Measurements from ENCODE around the gene TRIM77.
"Not testable (repeated sequence)": the region's sequence is repeated elsewhere in the genome, so short reads cannot be mapped to it uniquely, and the experiment has no call there.

The TRIM77 gene

DNA sequence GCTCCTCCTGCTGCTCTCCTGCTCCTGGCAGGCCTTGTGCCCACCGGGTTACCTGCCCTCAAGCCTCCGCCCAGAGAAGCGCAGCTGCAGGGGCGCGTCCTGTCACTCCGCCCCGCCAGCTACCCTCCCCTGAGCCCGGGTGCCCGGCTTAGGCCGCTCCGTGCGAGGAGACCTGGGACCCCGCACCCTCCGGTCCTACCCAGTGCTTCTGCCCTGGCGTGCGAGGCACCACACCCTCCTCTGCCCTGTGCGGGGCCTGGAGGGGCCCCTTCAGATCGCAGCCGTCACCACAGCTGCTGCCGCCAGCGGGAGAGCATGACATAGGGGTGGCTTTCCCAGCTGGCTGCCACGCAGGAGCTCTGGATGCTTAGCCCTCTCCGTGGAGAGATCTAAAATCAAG lies 20.1 kb downstream of the TRIM77 start:
- not testable (repeated sequence) for H3K27me3 ChIP-seq (ENCODE audit: insufficient read depth, low read length); H3K4me3 ChIP-seq (ENCODE audit: low read depth, low read length); H3K27ac ChIP-seq (ENCODE audit: low read depth, low read length); H3K36me3 ChIP-seq (ENCODE audit: insufficient read depth, low read length); H2AFZ ChIP-seq (ENCODE audit: low read length, unreplicated experiment); H3K79me2 ChIP-seq (ENCODE audit: control insufficient read depth, insufficient read depth, low read length, unreplicated experiment); H3K4me1 ChIP-seq (ENCODE audit: control insufficient read depth, insufficient read depth, low read length, unreplicated experiment)

DNA sequence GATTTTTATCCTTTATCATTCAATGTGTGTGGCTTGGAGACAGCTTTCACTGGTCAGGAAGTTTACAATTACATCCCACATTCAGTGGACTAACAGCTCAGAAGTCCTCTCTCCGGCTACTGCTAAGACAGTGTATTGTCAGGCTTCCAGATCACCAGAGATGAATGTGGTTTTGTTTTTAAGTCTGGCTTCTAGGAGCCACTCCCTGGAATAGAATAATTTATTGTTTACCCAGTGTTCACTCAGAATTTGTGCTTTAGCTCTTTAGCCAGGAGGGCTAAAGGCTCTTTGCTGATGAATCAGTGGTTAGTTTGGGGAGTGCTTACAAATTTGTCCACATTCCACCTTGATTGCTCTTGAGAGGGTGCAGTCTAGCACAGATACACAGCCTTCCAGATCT lies 26.5 kb downstream of the TRIM77 start:
- no peaks in the 10 kb centered on the region for H3K79me2 ChIP-seq (ENCODE audit: control insufficient read depth, insufficient read depth, low read length, unreplicated experiment)
- no peak overlapping the region for H3K27ac ChIP-seq (ENCODE audit: low read depth, low read length)
- H2AFZ ChIP-seq (ENCODE audit: low read length, unreplicated experiment): no peak overlapping the region
- no peak overlapping the region for H3K4me3 ChIP-seq (ENCODE audit: low read depth, low read length)
- H3K4me1 ChIP-seq (ENCODE audit: control insufficient read depth, insufficient read depth, low read length, unreplicated experiment): no peaks in the 10 kb centered on the region
- no peaks in the 10 kb centered on the region for H3K36me3 ChIP-seq (ENCODE audit: insufficient read depth, low read length)
- no peaks in the 10 kb centered on the region for H3K27me3 ChIP-seq (ENCODE audit: insufficient read depth, low read length)

DNA sequence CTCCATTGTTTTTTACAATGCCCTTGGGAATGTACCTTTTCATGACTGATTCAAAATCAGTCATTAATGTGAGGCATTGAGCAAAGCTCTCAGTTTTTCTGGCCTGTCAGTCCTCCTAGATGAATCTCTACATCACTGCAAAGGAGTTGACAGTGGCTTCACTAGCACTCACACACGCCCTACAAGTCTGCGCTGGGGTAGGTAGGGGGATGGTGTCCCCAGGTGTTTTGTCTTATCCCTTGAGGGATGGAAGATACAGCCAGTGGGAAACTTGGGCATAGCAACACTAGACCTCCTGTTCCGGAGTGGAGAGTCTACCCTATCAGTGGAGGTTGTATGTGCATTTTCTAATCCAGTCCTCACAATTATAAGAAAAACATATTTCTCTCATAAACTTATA lies 27.0 kb downstream of the TRIM77 start:
- H3K79me2 ChIP-seq (ENCODE audit: control insufficient read depth, insufficient read depth, low read length, unreplicated experiment): no peaks in the 10 kb centered on the region
- H3K4me1 ChIP-seq (ENCODE audit: control insufficient read depth, insufficient read depth, low read length, unreplicated experiment): no peaks in the 10 kb centered on the region
- H3K4me3 ChIP-seq (ENCODE audit: low read depth, low read length): no peak overlapping the region
- no peak overlapping the region for H3K27ac ChIP-seq (ENCODE audit: low read depth, low read length)
- H3K27me3 ChIP-seq (ENCODE audit: insufficient read depth, low read length): no peaks in the 10 kb centered on the region
- no peak overlapping the region for H2AFZ ChIP-seq (ENCODE audit: low read length, unreplicated experiment)
- H3K36me3 ChIP-seq (ENCODE audit: insufficient read depth, low read length): no peaks in the 10 kb centered on the region

DNA sequence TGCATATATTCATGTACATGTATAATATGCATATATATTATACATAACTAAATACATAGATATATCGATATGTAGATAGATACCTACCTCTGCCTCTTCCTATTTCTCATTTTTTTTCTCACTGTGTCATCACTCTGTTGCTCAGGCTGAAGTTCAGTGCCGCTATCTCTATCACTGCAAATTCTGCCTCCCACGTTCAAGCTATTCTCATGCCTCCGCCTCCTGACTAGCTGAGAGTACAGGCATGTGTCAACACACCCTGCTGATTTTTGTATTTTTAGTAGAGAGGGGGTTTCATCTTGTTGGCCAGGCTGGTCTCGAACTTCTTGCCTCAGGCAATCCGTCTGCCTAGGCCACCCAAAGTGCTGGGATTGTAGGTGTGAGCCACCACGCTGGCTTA lies 31.3 kb downstream of the TRIM77 start:
- not testable (repeated sequence) for H3K4me1 ChIP-seq (ENCODE audit: control insufficient read depth, insufficient read depth, low read length, unreplicated experiment); H3K36me3 ChIP-seq (ENCODE audit: insufficient read depth, low read length); H3K27me3 ChIP-seq (ENCODE audit: insufficient read depth, low read length); H3K27ac ChIP-seq (ENCODE audit: low read depth, low read length); H3K79me2 ChIP-seq (ENCODE audit: control insufficient read depth, insufficient read depth, low read length, unreplicated experiment); H2AFZ ChIP-seq (ENCODE audit: low read length, unreplicated experiment); H3K4me3 ChIP-seq (ENCODE audit: low read depth, low read length)

DNA sequence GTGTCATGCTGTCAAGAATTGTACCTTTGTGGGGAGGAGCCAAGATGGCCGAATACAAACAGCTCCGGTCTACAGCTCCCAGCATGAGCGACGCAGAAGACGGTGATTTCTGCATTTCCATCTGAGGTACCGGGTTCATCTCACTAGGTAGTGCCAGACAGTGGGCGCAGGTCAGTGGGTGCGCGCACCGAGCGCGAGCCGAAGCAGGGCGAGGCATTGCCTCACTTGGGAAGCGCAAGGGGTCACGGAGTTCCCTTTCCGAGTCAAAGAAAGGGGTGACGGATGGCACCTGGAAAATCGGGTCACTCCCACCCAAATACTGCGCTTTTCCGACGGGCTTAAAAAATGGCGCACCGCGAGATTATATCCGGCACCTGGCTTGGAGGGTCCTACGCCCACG lies 34.1 kb downstream of the TRIM77 start:
- not testable (repeated sequence) for H2AFZ ChIP-seq (ENCODE audit: low read length, unreplicated experiment); H3K4me1 ChIP-seq (ENCODE audit: control insufficient read depth, insufficient read depth, low read length, unreplicated experiment); H3K4me3 ChIP-seq (ENCODE audit: low read depth, low read length); H3K27ac ChIP-seq (ENCODE audit: low read depth, low read length); H3K79me2 ChIP-seq (ENCODE audit: control insufficient read depth, insufficient read depth, low read length, unreplicated experiment); H3K36me3 ChIP-seq (ENCODE audit: insufficient read depth, low read length); H3K27me3 ChIP-seq (ENCODE audit: insufficient read depth, low read length)

DNA sequence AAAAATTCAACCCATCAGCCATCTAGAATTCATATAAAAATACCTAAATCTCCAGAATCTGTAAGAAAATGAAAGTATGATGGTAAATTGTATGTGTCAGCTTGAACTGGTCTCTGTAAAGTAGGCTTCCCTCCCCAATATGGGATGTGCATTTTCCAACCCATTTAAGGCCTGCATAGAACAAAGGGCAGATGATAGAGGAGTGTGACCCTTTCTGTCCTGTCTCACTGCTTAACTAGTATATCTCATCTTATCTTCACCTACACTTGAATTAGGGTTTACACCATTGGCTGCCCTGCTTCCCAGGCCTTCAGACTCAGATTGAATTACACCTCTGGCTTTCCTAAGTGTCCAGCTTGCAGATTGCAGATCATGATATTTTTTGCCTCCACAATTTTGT lies 40.7 kb downstream of the TRIM77 start:
- not testable (repeated sequence) for H3K79me2 ChIP-seq (ENCODE audit: control insufficient read depth, insufficient read depth, low read length, unreplicated experiment); H3K36me3 ChIP-seq (ENCODE audit: insufficient read depth, low read length); H3K4me3 ChIP-seq (ENCODE audit: low read depth, low read length); H3K27me3 ChIP-seq (ENCODE audit: insufficient read depth, low read length); H3K4me1 ChIP-seq (ENCODE audit: control insufficient read depth, insufficient read depth, low read length, unreplicated experiment); H2AFZ ChIP-seq (ENCODE audit: low read length, unreplicated experiment); H3K27ac ChIP-seq (ENCODE audit: low read depth, low read length)

Data from ACC112 (cell line).